Endothelial cell of umbilical vein (primary cell): ENCODE data around the gene GLYATL1. TPM values are rescaled to one million over a fixed set of nuclear protein-coding genes. Genes with fewer than 3 reads are reported as not detected.

ENCODE experiments used
- BruUV-seq: library from RNA; stranded (reverse); fragments of 400-500 nt; replicated peaks from 2 replicates; lab custom pipeline; 2021; lab: Mats Ljungman, UMichigan
- CTCF ChIA-PET: fragments of 300-600, 350-600 bp; sonication (Branson Sonifier 250); formaldehyde crosslinking; loops from one replicate; lab custom pipeline; 2021; ENCODE audit warnings: antibody characterized with exemption, inconsistent platforms; lab: Charles Lee
- POLR2A ChIA-PET: fragments of 300-600, 350-600 bp; sonication (Branson Sonifier 250); formaldehyde crosslinking; loops from one replicate; lab custom pipeline; 2021; ENCODE audit warnings: antibody characterized with exemption, inconsistent platforms; lab: Charles Lee
- DNase-seq: peaks from one replicate; pipeline ENCODE4 v3.0.0-alpha.2; 2011; ENCODE audit warnings: low read depth, low spot score
- FAIRE-seq: peaks from 2 replicates; lab custom pipeline; 2011; peaks lifted over from hg19 to GRCh38; lab: Jason Lieb, UNC
- H2AFZ ChIP-seq: 2 replicates; pipeline ENCODE4 v1.6.0; 2012; ENCODE audit warnings: low read depth, low read length, control low read depth, inconsistent platforms
- H3K27ac ChIP-seq: 2 replicates; pipeline ENCODE4 v1.5.1; 2011; ENCODE audit warnings: low read depth, mild to moderate bottlenecking, control low read depth, low read length, moderate library complexity; ENCODE audit not compliant: insufficient read depth
- H3K27me3 ChIP-seq, 2 experiments: 2 replicates each; pipeline versions ENCODE4 v1.6.0 to v1.6.1; 2011; ENCODE audit warnings: low read length in 2 of 2, mixed read lengths in 1 of 2; ENCODE audit not compliant: control insufficient read depth in 2 of 2, insufficient read depth in 2 of 2
- H3K36me3 ChIP-seq, 2 experiments: 2 replicates in 1 of 2; 3 replicates in 1 of 2; pipeline ENCODE4 v1.5.1; 2011; ENCODE audit warnings: low read length in 2 of 2, mild to moderate bottlenecking in 1 of 2, moderate library complexity in 1 of 2; ENCODE audit not compliant: control insufficient read depth in 2 of 2, insufficient read depth in 2 of 2; ENCODE audit errors: extremely low read depth in 1 of 2
- H3K4me1 ChIP-seq: 3 replicates; pipeline ENCODE4 v1.5.1; 2011; ENCODE audit warnings: mild to moderate bottlenecking, low read length; ENCODE audit not compliant: control insufficient read depth, insufficient read depth; ENCODE audit errors: extremely low read depth
- H3K4me2 ChIP-seq: 2 replicates; pipeline ENCODE4 v1.6.1; 2011; ENCODE audit warnings: low read length, control low read depth, mixed read lengths; ENCODE audit not compliant: insufficient read depth
- H3K4me3 ChIP-seq, 3 experiments: fragments of 200-600 bp in 1 of 3; sonication (generic), shearing (Covaris generic) in 1 of 3; replicated peaks in 1 of 3; 2 replicates each; pipeline ENCODE4 v1.5.1; 2011 to 2016; ENCODE audit warnings: control low read depth in 3 of 3, low read length in 3 of 3, mild to moderate bottlenecking in 2 of 3, inconsistent platforms in 1 of 3, low read depth in 1 of 3, moderate library complexity in 1 of 3; ENCODE audit not compliant: insufficient read depth in 1 of 3
- H3K79me2 ChIP-seq: 2 replicates; pipeline ENCODE4 v1.6.0; 2012; ENCODE audit warnings: low read length, inconsistent platforms; ENCODE audit not compliant: control insufficient read depth, insufficient read depth
- H3K9ac ChIP-seq: replicated peaks from 2 replicates; pipeline ENCODE3; 2011; ENCODE audit warnings: low read length, control low read depth; ENCODE audit not compliant: insufficient read depth; ENCODE audit errors: extremely low read depth
- H3K9me1 ChIP-seq: replicated peaks from 3 replicates; pipeline ENCODE4 v1.6.0; 2011; ENCODE audit warnings: mild to moderate bottlenecking, low read length; ENCODE audit not compliant: control insufficient read depth, insufficient read depth; ENCODE audit errors: extremely low read depth
- H3K9me3 ChIP-seq: replicated peaks from 2 replicates; pipeline ENCODE4 v1.5.1; 2012; ENCODE audit warnings: low read length, inconsistent platforms; ENCODE audit not compliant: control insufficient read depth, insufficient read depth
- H4K20me1 ChIP-seq: replicated peaks from 2 replicates; pipeline ENCODE3; 2011; ENCODE audit warnings: mild to moderate bottlenecking, low read length; ENCODE audit not compliant: control insufficient read depth, insufficient read depth; ENCODE audit errors: extremely low read depth
- EZH2 ChIP-seq: IDR thresholded peaks from 2 replicates; pipeline ENCODE4 v1.6.1; 2012; ENCODE audit warnings: borderline replicate concordance, low read depth, mild to moderate bottlenecking, moderate library complexity, low read length, inconsistent platforms; ENCODE audit not compliant: severe bottlenecking
- FOS ChIP-seq: IDR thresholded peaks from 2 replicates; pipeline ENCODE4 v1.6.1; 2011; ENCODE audit warnings: mild to moderate bottlenecking, low read length, moderate library complexity, borderline replicate concordance; ENCODE audit not compliant: insufficient read depth
- GATA2 ChIP-seq: IDR thresholded peaks from 2 replicates; pipeline ENCODE4 v1.7.0; 2011; ENCODE audit warnings: low read depth, mild to moderate bottlenecking, moderate library complexity, mixed read lengths, low read length; ENCODE audit not compliant: insufficient read length, insufficient read depth
- JUN ChIP-seq: IDR thresholded peaks from 2 replicates; pipeline ENCODE4 v1.6.1; 2011; ENCODE audit warnings: borderline replicate concordance, low read depth; ENCODE audit not compliant: insufficient read length, insufficient read depth
- MYC ChIP-seq: IDR thresholded peaks from one replicate; pipeline ENCODE4 v1.6.1; 2011; ENCODE audit warnings: mild to moderate bottlenecking, low read depth, low read length
- POLR2A ChIP-seq: IDR thresholded peaks from 2 replicates; pipeline ENCODE4 v1.6.1; 2012; ENCODE audit warnings: low read depth, mild to moderate bottlenecking, control low read depth, low read length
- POLR2AphosphoS5 ChIP-seq: IDR thresholded peaks from 2 replicates; pipeline ENCODE4 v1.6.1; 2012; ENCODE audit warnings: low read depth, mild to moderate bottlenecking, control low read depth, low read length, moderate library complexity; ENCODE audit not compliant: insufficient read depth
- dilution Hi-C: fragments of 300-500 bp; cut with MboI; formaldehyde crosslinking; loops from one replicate; pipeline ENCODE4 v1.15.0; 2019; ENCODE audit warnings: low sequenced_read_pairs; ENCODE audit not compliant: extremely low pct_ligation_motif_present
- intact Hi-C: fragments of 100-400 bp; cut with micrococcal nuclease; formaldehyde crosslinking; loops from one replicate; pipeline ENCODE4 v1.10.0; 2022
- polyA plus RNA-seq, 4 experiments: library from polyadenylated mRNA; depleted of rRNA in 3 of 4; stranded (reverse) in 3 of 4; unstranded in 1 of 4; fragments of >200 nt; gene quantifications; 2 replicates each; pipeline versions ENCODE4 v1.2.1 to v1.2.3, GENCODE V29; 2011 to 2012; ENCODE audit warnings: missing spikeins in 1 of 4
- total RNA-seq: library from RNA; stranded (reverse); gene quantifications from 2 replicates; pipeline ENCODE4 v1.2.3, GENCODE V29; 2021
- TF ChIP-seq, protein P1 (sequence below), 2 donors: IDR thresholded peaks; 1 replicate in 1 of 2; 2 replicates in 1 of 2; pipeline ENCODE4 v1.5.1; 2011; ENCODE audit warnings: low read length in 2 of 2, mild to moderate bottlenecking in 2 of 2, moderate library complexity in 2 of 2, control low read depth in 1 of 2, inconsistent platforms in 1 of 2, low read depth in 1 of 2; ENCODE audit not compliant: insufficient read depth in 1 of 2; ENCODE audit errors: extremely low read depth in 1 of 2
- TF ChIP-seq, protein P2 (sequence below): IDR thresholded peaks from 2 replicates; pipeline ENCODE4 v1.6.1; 2011; ENCODE audit not compliant: insufficient read depth, insufficient read length

GLYATL1 gene
- total and polyA plus RNA-seq, 2 donors (not counting 3 experiments of a cell fraction or from before 2014, with no cell fraction given), result not detected

DNA sequence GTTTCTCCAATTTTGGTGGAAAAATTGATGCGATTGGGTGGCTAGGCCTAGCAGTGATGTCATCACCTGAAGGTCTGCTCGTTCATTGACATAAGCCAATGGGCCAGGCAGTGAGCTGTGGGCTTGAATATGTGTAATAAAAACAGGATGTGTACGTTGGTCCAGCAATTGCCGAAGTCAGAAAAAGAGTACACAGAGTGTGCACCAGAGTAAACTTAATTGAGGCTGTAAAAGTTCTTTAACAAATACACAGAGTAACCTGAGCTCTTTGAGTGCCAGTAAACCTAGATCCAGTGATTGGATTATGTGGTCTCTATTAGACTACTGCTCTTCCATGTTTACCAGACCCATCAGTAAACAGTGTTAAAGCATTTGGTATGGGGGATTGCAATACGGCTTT lies 13.0 kb upstream of the GLYATL1 start:
- POLR2A ChIA-PET, result no interaction called here
- Histone ChIP-seq H3K9ac (no peak overlapping the region), H3K9me3 (no peaks in the 10 kb centered on the region), H3K4me3 (no peak overlapping the region), H3K9me1 (no peaks in the 10 kb centered on the region), H4K20me1 (no peaks in the 10 kb centered on the region), H3K27me3 (peaks cover 1 to 3% of the 10 kb centered on the region in 2 experiments), H3K27ac (no peak overlapping the region), H2AFZ (no peak overlapping the region), H3K36me3 (no peaks in the 10 kb centered on the region), H3K79me2 (no peaks in the 10 kb centered on the region), H3K4me1 (no peaks in the 10 kb centered on the region), H3K4me2 (no peak overlapping the region)
- TF ChIP-seq, protein P1, sequence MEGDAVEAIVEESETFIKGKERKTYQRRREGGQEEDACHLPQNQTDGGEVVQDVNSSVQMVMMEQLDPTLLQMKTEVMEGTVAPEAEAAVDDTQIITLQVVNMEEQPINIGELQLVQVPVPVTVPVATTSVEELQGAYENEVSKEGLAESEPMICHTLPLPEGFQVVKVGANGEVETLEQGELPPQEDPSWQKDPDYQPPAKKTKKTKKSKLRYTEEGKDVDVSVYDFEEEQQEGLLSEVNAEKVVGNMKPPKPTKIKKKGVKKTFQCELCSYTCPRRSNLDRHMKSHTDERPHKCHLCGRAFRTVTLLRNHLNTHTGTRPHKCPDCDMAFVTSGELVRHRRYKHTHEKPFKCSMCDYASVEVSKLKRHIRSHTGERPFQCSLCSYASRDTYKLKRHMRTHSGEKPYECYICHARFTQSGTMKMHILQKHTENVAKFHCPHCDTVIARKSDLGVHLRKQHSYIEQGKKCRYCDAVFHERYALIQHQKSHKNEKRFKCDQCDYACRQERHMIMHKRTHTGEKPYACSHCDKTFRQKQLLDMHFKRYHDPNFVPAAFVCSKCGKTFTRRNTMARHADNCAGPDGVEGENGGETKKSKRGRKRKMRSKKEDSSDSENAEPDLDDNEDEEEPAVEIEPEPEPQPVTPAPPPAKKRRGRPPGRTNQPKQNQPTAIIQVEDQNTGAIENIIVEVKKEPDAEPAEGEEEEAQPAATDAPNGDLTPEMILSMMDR (IDR thresholded peaks at IDR 0.05; ENCODE audit: extremely low read depth in 1 of 2, insufficient read depth in 1 of 2, low read depth in 1 of 2, low read length in 2 of 2), result no peak
- TF ChIP-seq MYC (no peak), FOS (no peak), EZH2 (no peak), JUN (no peak), GATA2 (no peak), POLR2AphosphoS5 (no peak), POLR2A (no peak)
- TF ChIP-seq, protein P2, sequence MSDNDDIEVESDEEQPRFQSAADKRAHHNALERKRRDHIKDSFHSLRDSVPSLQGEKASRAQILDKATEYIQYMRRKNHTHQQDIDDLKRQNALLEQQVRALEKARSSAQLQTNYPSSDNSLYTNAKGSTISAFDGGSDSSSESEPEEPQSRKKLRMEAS, result no peak
- CTCF ChIA-PET, result no interaction called here
- intact Hi-C loops, result no loop called here
- dilution Hi-C loops, result no loop called here
- no TSS peak for BruUV-seq
- FAIRE-seq (no peak), DNase-seq (no peak)
